Measurements from ENCODE around the gene MMP11.

The MMP11 gene

DNA sequence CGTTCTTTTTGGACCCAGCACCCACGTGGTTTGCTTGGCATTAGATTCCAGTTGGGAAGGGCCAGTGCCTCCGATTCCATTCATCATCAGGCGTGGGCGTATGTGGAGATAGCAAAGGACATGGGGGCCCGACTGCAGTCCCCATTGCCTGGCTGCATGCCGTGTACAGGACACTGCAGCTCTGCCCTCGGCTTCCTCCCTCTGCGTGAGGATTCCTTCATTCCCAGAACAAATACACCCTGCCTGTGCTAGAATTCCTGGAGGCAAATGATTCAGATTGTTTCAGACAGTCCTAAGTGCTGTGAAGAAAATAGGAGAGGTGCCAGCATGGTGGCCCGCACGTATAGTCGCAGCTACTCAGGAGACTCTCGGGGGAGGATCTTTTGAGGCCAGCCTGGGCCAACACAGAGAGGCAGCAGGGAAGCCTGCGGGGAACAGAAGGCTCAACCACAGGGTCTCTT is 50.7 kb downstream of the MMP11 start:
- no peak for DNase-seq
- in situ Hi-C loops (cut with MboI; ENCODE audit: low pct_unique_long_range_greater_than_20kb, low sequenced_read_pairs): loop anchor here (25.0 kb wide), 1 partner anchor 111 kb away; no protein-coding TSS in a partner anchor

DNA sequence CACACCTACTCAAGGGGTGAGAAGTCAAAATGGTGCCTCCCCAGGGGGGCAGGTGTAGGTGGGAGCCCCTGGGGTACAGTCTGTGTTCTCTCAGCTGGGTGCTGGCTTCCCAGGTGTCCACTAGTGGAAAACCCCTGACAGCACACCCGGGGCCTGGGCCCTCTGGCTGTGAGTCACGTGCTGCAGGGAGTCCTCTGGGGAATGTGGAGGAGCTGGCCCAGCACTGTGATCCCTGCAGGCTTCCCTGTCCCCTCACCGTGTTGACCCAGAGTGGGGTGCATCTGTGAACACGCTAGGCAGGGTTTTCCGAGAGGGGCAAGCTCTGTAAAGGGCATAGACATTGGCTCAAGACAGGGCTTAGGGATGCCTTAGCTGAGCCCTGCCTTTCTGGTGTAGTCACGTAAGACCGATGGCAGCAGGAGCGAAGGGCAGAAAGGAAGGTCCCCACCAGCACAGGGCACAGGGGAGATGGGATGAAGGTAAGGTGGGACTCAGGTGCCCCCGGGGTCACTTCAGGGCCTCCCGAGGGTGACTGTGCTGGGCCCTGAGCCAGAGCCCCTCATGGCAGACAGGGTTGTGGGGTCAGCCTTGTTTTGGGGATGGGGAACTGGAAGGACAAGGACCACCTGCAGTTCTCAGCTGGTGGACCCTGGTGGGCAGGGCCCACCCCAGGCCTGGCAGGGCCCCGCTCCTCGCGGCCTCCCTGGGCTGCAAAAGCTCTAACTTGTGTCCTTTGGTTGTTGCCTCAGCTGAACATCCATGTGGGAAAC is 52.0 kb downstream of the MMP11 start:
- in situ Hi-C loops (cut with MboI; ENCODE audit: low pct_unique_long_range_greater_than_20kb, low sequenced_read_pairs): loop anchor here (25.0 kb wide), 1 partner anchor 112 kb away; no protein-coding TSS in a partner anchor
- DNase-seq: no peak

DNA sequence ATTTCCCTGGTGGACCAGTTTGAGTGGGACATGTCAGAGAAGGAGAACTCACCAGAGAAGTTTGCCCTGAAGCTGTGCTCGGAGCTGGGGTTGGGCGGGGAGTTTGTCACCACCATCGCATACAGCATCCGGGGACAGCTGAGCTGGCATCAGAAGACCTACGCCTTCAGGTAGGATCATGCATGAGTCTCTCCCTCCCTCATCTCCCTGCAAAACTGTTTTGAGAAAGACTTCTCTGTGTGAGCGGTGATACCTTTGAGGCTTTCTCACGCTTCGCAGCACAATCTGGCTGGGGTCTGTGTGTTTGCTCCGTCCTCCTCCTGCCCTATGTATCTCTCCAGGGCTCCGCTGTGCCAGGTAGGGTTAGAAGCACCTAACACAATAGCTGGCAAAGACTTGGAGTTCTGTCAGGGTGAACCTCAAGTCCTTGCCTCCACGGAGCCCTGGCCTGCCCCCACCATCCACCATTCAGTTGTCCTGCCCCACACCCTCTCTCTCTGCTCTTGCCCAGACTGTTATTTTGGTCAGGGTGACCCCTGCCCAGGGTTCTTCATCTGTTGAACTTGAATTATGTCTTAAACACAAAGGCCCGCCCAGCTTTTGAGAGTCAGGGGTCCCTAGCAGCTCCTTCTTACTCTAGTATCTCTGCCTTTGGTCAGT is 52.7 kb downstream of the MMP11 start:
- in situ Hi-C loops (cut with MboI; ENCODE audit: low pct_unique_long_range_greater_than_20kb, low sequenced_read_pairs): no loop called here
- no peak for DNase-seq

DNA sequence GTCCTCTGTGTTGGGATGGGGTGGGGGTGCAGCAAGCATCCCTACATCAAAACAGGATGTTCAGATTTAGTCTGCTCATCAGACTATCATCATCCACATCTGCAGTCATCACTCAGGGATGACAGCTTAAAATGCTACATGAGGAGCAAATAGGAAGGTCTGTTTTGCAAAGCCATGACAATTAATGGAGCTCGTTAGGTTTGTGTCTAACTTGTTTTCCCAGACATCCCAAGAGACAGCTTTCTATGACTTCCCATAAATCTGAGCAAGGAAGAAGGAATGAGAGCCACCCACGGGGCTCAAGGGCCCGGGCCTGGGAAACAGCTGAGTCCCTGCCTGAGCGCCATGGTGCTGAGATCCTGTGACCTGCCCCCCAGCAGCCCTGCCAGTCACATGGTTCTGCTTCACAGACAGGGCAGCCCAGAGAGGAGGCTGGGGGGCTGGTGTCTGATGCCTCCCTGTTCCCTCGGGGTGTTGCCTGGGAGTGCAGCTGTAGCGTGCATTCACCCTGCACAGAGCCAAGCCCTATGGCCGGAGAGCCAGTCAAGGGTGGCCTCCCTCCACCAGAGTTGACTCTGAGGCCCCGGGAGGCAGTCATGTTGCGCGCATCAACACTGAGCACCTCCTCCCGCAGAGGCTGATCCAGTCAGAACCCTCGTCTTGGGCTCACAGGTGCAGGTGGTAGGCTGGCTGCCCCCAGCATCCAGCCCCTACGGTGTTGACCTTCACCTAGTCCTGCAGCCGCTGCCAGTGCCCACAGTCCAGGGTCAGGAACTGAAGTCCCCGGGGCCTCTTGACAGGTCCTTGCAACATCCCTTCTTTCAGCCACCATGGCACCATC is 54.1 kb downstream of the MMP11 start:
- in situ Hi-C loops (cut with MboI; ENCODE audit: low pct_unique_long_range_greater_than_20kb, low sequenced_read_pairs): no loop called here
- DNase-seq: no peak

DNA sequence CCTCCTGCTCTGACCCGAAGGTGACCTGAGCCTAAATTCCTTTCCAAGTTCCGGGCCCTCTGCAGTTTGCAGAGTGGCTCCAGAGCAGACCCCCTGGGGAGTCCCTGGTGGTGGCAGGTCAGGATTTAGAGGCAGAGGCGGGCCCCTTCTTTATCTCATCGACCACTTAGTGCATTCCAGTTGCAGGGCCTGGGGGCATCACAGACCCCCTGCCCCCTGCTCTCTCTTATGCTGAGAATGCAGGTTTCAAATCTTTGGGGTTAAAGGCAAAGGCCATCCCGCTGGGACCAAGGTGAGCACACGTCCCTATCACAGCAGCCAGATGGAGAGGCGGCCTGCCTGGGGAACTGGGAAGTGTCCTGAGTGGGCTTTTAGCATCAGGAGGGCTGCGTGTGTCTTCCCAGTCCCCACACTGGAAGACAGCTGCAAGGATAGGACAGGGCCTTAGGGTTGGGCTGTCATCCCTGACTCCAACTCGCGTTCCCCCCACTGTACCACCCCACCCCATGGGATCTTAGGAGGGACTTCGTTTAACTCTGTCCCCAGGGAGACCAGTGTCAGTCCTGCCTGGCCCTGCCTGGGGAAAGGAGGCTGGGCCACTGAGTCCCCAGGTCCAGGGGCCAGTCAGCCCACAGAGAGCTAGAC is 54.8 kb downstream of the MMP11 start:
- in situ Hi-C loops (cut with MboI; ENCODE audit: low pct_unique_long_range_greater_than_20kb, low sequenced_read_pairs): no loop called here
- DNase-seq: no peak

DNA sequence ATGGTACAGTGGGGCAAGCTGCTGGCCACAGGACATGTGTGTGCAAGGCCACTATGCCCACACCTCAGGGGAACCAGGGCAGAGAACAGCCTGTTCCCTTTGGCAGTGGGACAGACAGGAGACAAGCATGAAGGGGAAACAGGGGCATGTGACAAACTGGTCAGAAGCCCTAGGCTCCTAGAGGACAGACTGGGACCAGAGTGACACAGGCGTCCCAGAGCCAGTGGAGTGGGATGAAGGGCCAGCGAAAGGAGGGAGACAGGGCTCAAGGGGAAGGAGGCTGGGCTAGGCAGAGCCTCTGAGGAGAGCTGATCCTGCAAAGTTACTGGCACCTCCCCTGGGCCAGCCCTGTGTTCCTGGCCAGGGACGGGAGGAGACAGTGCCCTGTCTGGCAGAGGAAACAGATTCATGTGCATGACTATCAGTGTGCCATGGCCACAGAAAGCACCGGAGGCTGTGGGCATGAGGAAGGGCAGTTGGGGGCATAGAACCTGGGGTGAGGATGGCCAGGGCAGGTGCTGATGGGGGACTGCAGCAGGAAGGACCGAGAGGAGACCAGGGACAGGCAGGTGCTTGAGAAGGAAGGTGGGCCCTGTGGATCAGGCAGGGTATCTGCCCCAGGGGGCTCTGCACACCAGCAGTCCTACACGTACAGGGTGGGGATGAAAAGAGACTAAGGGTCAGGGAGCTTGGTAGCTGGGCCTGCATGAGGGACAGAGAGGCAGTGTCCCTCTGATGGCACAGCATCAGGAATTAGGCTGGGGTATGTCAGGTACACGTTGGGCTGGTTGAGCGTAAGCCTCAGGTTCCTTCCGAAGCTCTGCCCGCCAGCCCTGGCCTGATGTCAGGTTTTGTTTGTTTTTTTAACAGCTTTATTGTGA is 56.4 kb downstream of the MMP11 start:
- DNase-seq: no peak
- in situ Hi-C loops (cut with MboI; ENCODE audit: low pct_unique_long_range_greater_than_20kb, low sequenced_read_pairs): no loop called here

DNA sequence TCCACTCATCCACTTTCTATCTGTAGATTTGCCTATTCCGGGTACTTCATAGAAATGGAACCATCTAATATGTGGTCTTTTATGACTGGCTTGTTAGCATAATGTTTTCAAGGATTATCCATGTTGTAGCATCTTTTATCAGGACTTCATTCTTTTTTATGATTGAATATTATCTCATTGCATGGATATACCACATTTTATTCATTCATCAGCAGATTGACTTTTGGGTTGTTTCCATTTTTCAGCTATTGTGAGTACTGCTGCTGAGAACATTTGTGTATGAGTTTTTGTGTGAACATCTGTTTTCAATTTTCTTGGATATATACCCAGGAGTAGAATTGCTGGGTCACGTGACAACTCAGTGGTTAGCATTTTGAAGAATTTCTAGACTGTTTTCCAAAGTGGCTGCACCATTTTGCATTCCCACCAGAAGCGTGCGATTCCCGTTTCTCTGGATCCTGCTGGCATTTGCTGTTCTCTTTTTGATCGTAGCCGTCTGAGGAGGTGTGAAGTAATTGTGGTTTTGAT is 57.3 kb downstream of the MMP11 start:
- DNase-seq: no peak
- in situ Hi-C loops (cut with MboI; ENCODE audit: low pct_unique_long_range_greater_than_20kb, low sequenced_read_pairs): no loop called here

DNA sequence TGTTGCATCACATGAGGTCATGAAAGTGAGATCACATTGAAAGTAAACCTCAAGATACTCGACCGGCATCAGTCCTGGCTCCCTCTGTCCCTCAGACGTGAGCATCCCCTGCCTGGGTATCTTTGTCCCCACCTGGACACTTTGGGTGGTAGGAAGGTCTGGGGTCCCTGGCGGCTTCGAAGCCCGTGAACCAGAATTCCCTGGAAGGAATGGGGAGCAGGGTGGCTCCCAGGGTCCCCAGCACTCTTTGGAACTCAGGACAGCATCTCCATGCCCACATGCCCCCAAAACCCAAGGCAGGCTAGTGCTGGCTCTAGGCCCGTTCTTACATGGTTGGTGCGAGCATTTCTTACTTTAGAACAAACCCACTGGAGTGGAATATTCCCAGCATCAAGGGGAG is 58.6 kb downstream of the MMP11 start:
- in situ Hi-C loops (cut with MboI; ENCODE audit: low pct_unique_long_range_greater_than_20kb, low sequenced_read_pairs): no loop called here
- no peak for DNase-seq

DNA sequence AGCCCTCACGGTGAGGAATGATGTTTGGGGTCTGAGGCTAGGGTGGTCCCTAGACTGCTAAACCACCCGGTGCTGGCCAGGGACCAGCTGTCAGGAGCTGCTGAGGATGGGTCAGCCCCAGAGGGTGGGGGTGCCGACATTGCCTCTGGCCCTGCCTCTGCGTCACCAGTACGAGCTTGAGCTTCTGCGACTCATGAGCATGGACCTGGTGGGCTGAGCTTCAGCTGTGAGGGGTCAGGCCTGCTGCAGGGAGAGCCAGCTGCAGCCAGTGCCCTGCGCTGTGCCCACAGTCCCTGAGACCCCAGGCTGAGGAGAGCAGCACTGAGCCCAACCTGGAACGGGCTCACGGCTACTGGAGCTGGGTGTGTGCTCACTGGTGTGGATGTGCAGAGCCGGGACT is 59.1 kb downstream of the MMP11 start:
- in situ Hi-C loops (cut with MboI; ENCODE audit: low pct_unique_long_range_greater_than_20kb, low sequenced_read_pairs): no loop called here
- no peak for DNase-seq

DNA sequence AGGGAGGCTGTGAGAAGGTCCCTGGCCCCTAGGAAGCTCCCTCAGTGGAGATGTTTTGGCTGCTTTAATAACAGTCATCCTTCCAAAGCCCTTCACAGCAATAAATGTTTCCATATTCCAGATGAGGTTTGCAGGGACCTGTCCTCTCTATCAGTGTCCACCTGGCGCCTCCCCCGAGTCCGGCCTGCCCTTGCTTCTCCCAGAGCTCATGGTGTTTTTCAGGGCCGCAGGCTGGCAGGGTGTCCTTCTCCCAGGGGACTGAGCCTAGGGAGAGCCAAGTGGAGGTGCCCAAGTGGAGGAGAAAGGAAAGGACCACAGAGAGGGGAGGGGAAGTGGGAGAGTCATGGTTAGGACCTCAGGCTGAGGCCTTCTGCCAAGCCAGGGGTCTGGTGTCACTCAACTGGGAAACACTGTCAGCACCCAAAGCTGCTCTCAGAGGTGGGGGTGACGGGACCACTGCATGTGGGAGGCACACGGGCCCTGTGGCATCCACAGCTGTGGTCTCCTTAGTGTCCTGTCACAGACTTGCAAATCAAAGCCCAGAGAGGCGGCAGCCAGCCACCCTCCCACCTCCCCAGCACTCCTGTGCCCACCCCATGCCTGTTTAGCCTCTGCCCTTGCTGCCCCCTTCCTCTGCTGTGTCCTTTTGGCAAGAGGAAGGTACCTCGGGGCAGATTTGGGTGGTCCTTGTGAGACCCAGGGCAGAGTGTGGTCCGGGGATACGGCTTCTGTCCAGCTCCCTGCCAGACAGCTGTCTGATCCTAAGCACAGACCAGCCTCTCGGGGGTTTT is 59.8 kb downstream of the MMP11 start:
- no peak for DNase-seq
- in situ Hi-C loops (cut with MboI; ENCODE audit: low pct_unique_long_range_greater_than_20kb, low sequenced_read_pairs): no loop called here

DNA sequence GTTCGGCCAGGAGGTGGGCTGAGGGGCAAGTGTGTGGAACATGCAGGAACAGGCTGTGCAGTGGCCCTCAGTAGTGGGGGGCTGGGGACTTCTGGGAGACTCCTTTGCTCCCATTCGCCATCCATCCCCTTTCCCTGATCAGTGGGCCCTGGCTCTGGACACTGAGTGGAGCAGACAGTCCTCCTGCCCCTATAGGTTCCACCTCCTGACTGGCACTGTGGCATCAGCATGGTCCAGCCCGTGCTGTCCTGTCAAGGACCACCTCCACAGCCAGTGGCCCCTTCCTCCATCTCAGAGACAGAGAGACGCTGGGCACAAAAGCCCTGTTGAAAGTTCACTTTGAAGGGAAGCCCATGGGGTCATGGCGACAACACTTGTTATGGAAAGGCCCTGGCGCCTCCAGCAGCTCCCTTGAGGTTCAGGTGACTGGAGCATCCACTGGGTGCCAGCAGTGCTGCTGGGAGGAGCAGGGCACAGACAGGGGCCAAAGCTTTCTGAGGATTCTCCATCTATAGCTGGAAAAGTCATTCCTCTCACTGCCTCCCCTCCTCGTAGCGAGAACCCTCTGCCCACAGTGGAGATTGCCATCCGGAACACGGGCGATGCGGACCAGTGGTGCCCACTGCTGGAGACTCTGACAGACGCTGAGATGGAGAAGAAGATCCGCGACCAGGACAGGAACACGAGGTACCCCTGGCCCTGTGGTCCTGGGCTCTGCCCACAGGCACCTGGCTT is 60.5 kb downstream of the MMP11 start:
- in situ Hi-C loops (cut with MboI; ENCODE audit: low pct_unique_long_range_greater_than_20kb, low sequenced_read_pairs): no loop called here
- no peak for DNase-seq
